Astrocyte (in vitro differentiated cells and primary cell): ENCODE results near the gene PPIL6. TPM values are rescaled to one million over a fixed set of nuclear protein-coding genes. Genes with fewer than 3 reads are reported as not detected.

Experiments
- DNase-seq: peaks from one replicate; pipeline ENCODE4 v3.0.0-alpha.2; 2010; ENCODE audit warnings: low read depth
- FAIRE-seq: peaks from 2 replicates; lab custom pipeline; 2011; peaks lifted over from hg19 to GRCh38; lab: Jason Lieb, UNC
- H2AFZ ChIP-seq: 2 replicates; pipeline ENCODE4 v1.6.0; 2012; ENCODE audit warnings: low read depth, low read length, inconsistent platforms
- H3K27ac ChIP-seq: 2 replicates; pipeline ENCODE4 v1.5.1; 2011; ENCODE audit warnings: low read depth, low read length, inconsistent platforms
- H3K27me3 ChIP-seq: 2 replicates; pipeline ENCODE4 v1.6.0; 2011; ENCODE audit warnings: low read length, inconsistent platforms; ENCODE audit not compliant: insufficient read depth
- H3K36me3 ChIP-seq: 2 replicates; pipeline ENCODE4 v1.5.1; 2011; ENCODE audit warnings: low read length, inconsistent platforms; ENCODE audit not compliant: insufficient read depth
- H3K4me1 ChIP-seq: 2 replicates; pipeline ENCODE4 v1.5.1; 2011; ENCODE audit warnings: low read length, inconsistent platforms; ENCODE audit not compliant: insufficient read depth
- H3K4me2 ChIP-seq: 2 replicates; pipeline ENCODE4 v1.6.0; 2012; ENCODE audit warnings: low read length, inconsistent platforms
- H3K4me3 ChIP-seq: 2 replicates; pipeline ENCODE4 v1.5.1; 2011; ENCODE audit warnings: low read depth, mild to moderate bottlenecking, low read length, inconsistent platforms; ENCODE audit not compliant: insufficient read depth
- H3K79me2 ChIP-seq: 2 replicates; pipeline ENCODE4 v1.6.0; 2012; ENCODE audit warnings: mild to moderate bottlenecking, low read length, inconsistent platforms; ENCODE audit not compliant: insufficient read depth
- H3K9ac ChIP-seq: 2 replicates; pipeline ENCODE4 v1.6.0; 2012; ENCODE audit warnings: mild to moderate bottlenecking, low read length, inconsistent platforms
- H3K9me3 ChIP-seq: 2 replicates; pipeline ENCODE4 v1.5.1; 2012; ENCODE audit warnings: low read depth, mild to moderate bottlenecking, low read length, inconsistent platforms; ENCODE audit not compliant: insufficient read depth
- H4K20me1 ChIP-seq: 2 replicates; pipeline ENCODE4 v1.6.0; 2012; ENCODE audit warnings: low read length, inconsistent platforms; ENCODE audit not compliant: insufficient read depth
- H3K27ac Mint-ChIP-seq: one replicate; pipeline ENCODE4 v1.8.0; 2021; ENCODE audit warnings: mild to moderate bottlenecking, mixed read lengths; ENCODE audit not compliant: unreplicated experiment
- H3K27me3 Mint-ChIP-seq: one replicate; pipeline ENCODE4 v1.8.0; 2021; ENCODE audit warnings: low read depth, mixed read lengths; ENCODE audit not compliant: unreplicated experiment
- H3K36me3 Mint-ChIP-seq: one replicate; pipeline ENCODE4 v1.8.0; 2021; ENCODE audit warnings: low read depth, mixed read lengths; ENCODE audit not compliant: unreplicated experiment
- H3K4me1 Mint-ChIP-seq: one replicate; pipeline ENCODE4 v1.8.0; 2021; ENCODE audit warnings: low read depth, mixed read lengths; ENCODE audit not compliant: unreplicated experiment
- H3K4me3 Mint-ChIP-seq: one replicate; pipeline ENCODE4 v1.8.0; 2021; ENCODE audit warnings: mild to moderate bottlenecking, moderate library complexity, mixed read lengths; ENCODE audit not compliant: unreplicated experiment
- H3K9me3 Mint-ChIP-seq: one replicate; pipeline ENCODE4 v1.8.0; 2021; ENCODE audit warnings: mild to moderate bottlenecking, mixed read lengths; ENCODE audit not compliant: unreplicated experiment
- EZH2 ChIP-seq: IDR thresholded peaks from 2 replicates; pipeline ENCODE4 v1.6.1; 2012; ENCODE audit warnings: mild to moderate bottlenecking, low read length, inconsistent platforms; ENCODE audit not compliant: insufficient read depth
- total RNA-seq: library from RNA; stranded (reverse); gene quantifications from 2 replicates; pipeline ENCODE4 v1.2.1, GENCODE V29; 2021
- TF ChIP-seq, protein P1 (sequence below): IDR thresholded peaks from 2 replicates; pipeline ENCODE4 v1.5.1; 2011; ENCODE audit warnings: low read depth, mild to moderate bottlenecking, inconsistent platforms, low read length, moderate library complexity; ENCODE audit not compliant: insufficient read depth

Gene PPIL6
- total RNA-seq, 1 donor from 2014 or later = 1.7 TPM

DNA sequence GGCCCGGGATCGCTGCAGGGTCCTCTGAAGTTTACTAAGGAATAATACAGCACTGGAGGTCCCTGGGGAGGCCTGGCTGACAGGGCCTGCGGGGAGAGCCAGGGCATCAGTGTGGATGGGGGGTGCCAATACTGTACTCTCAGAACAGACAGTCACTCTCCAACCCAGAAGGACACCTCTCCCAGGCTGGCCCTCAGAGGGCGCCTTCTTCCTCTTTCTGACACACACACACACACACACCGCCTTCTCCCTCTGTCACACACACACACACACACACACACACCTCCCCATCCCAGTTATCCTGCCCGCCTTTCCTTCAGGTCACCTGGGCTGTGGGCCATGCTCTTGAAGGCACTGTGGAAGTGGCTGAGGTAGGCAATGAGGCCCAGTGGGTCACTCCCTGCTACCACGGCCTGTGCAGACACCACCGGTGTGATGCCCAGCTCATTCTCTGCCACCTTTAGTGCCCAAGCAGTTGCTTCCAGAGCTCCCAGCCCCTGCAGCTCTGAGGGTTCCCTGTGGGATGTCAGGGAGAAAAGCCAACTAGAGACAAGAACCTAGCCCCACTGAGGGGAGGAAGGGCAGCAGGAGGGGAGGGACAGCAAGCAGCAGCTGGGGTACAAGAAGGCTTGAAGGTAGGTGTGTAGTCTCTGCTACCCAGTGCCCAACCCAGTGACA lies 7.6 kb upstream of the PPIL6 start:
- no peaks in the 10 kb centered on the region for H3K27me3 Mint-ChIP-seq
- no peaks in the 10 kb centered on the region for H3K9me3 Mint-ChIP-seq
- TF ChIP-seq, protein P1, sequence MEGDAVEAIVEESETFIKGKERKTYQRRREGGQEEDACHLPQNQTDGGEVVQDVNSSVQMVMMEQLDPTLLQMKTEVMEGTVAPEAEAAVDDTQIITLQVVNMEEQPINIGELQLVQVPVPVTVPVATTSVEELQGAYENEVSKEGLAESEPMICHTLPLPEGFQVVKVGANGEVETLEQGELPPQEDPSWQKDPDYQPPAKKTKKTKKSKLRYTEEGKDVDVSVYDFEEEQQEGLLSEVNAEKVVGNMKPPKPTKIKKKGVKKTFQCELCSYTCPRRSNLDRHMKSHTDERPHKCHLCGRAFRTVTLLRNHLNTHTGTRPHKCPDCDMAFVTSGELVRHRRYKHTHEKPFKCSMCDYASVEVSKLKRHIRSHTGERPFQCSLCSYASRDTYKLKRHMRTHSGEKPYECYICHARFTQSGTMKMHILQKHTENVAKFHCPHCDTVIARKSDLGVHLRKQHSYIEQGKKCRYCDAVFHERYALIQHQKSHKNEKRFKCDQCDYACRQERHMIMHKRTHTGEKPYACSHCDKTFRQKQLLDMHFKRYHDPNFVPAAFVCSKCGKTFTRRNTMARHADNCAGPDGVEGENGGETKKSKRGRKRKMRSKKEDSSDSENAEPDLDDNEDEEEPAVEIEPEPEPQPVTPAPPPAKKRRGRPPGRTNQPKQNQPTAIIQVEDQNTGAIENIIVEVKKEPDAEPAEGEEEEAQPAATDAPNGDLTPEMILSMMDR = no peak
- TF ChIP-seq EZH2 = no peak
- H4K20me1 ChIP-seq = peaks cover 32% of the 10 kb centered on the region
- peaks cover 19% of the 10 kb centered on the region for H3K36me3 ChIP-seq
- H3K27ac Mint-ChIP-seq = no peak overlapping the region
- peaks cover 25% of the 10 kb centered on the region for H3K36me3 Mint-ChIP-seq
- no peaks in the 10 kb centered on the region for H3K9me3 ChIP-seq
- H3K4me1 ChIP-seq = no peaks in the 10 kb centered on the region
- no peak for FAIRE-seq
- no peak overlapping the region for H3K27ac ChIP-seq
- H3K4me3 Mint-ChIP-seq = no peak overlapping the region
- no peak overlapping the region for H3K9ac ChIP-seq
- H3K27me3 ChIP-seq = no peaks in the 10 kb centered on the region
- peaks cover 1% of the 10 kb centered on the region for H3K4me1 Mint-ChIP-seq
- no peak overlapping the region for H3K4me2 ChIP-seq
- no peaks in the 10 kb centered on the region for H3K79me2 ChIP-seq
- no peak overlapping the region for H3K4me3 ChIP-seq
- no peak for DNase-seq
- no peak overlapping the region for H2AFZ ChIP-seq

DNA sequence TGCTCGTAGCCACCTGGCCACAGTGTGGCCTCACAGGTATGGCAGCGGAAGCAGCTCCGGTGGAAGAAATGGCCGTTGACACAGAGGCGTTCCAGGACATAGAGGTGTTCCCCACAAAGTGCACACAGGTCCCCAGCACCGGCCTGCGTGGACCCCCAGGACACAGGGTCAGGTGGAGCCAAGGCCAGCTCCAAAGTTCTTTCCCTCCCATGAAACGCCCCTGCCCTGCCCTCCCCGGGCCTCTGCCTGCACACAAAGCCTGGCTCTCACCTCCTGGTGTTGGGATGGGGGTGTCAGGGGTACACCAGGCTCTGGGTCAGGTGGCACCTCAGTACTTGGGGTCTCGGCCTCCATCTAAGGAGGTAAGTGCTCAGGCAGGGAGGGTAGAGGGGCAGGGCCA lies 6.7 kb upstream of the PPIL6 start:
- TF ChIP-seq EZH2 = no peak
- Mint-ChIP-seq H3K36me3 (peaks cover 23% of the 10 kb centered on the region), H3K27me3 (no peaks in the 10 kb centered on the region), H3K27ac (no peak overlapping the region), H3K9me3 (no peaks in the 10 kb centered on the region), H3K4me1 (no peaks in the 10 kb centered on the region), H3K4me3 (no peak overlapping the region)
- Histone ChIP-seq H3K79me2 (no peaks in the 10 kb centered on the region), H3K9ac (no peak overlapping the region), H3K27ac (no peak overlapping the region), H3K27me3 (no peaks in the 10 kb centered on the region), H3K4me2 (no peak overlapping the region), H2AFZ (no peak overlapping the region), H3K36me3 (peaks cover 20% of the 10 kb centered on the region), H4K20me1 (peaks cover 41% of the 10 kb centered on the region), H3K4me1 (no peaks in the 10 kb centered on the region), H3K4me3 (no peak overlapping the region), H3K9me3 (no peaks in the 10 kb centered on the region)
- DNase-seq (no peak), FAIRE-seq (no peak)

DNA sequence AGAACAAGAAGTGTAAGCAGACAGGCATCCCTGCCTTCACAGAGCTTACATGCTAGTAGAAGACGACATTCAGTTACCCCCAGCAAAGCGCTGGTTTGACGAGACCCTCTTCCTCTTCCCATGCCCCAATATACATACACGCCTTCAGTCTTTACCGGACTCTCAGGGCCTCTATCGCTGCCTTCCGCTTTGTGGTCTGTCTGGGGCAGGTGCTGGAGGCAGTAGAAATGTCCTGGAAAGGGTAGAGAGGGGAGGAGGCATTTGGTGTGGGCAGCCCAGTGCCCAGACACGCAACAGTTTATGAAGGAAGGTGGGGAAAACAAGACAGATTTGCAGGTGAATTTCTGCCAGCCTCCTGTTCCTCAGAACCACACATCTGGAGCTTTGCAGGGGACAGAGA lies 6.1 kb upstream of the PPIL6 start:
- Histone ChIP-seq H4K20me1 (peaks cover 46% of the 10 kb centered on the region), H3K27ac (no peak overlapping the region), H3K79me2 (no peaks in the 10 kb centered on the region), H3K27me3 (no peaks in the 10 kb centered on the region), H3K4me2 (no peak overlapping the region), H3K4me3 (no peak overlapping the region), H3K9ac (no peak overlapping the region), H3K4me1 (peaks cover under 1% of the 10 kb centered on the region), H2AFZ (no peak overlapping the region), H3K9me3 (no peaks in the 10 kb centered on the region), H3K36me3 (peaks cover 20% of the 10 kb centered on the region)
- H3K27ac Mint-ChIP-seq = no peak overlapping the region
- H3K27me3 Mint-ChIP-seq = no peaks in the 10 kb centered on the region
- H3K36me3 Mint-ChIP-seq = peaks cover 20% of the 10 kb centered on the region
- TF ChIP-seq, protein P1 = no peak
- TF ChIP-seq EZH2 = no peak
- H3K4me1 Mint-ChIP-seq = no peaks in the 10 kb centered on the region
- no peak overlapping the region for H3K4me3 Mint-ChIP-seq
- FAIRE-seq = no peak
- DNase-seq = no peak
- no peaks in the 10 kb centered on the region for H3K9me3 Mint-ChIP-seq
